HepG2 (cell line): ENCODE data around the gene RPP14. TPM values are rescaled to one million over a fixed set of nuclear protein-coding genes. Genes with fewer than 3 reads are reported as not detected.

Experiments
- CHD2 ChIP-seq: IDR thresholded peaks from 2 replicates; pipeline ENCODE4 v1.6.1; 2011; ENCODE audit warnings: low read depth, low read length, improper control_type of control experiment
- LCORL ChIP-seq, 2 experiments: fragments of 450-650 bp in 1 of 2; sonication (generic) in 1 of 2; formaldehyde crosslinking in 1 of 2; IDR thresholded peaks; 2 replicates each; pipeline versions ENCODE4 v1.5.0 to v1.6.1; 2017 to 2020; ENCODE audit warnings: antibody characterized with exemption in 1 of 2, missing genetic modification reagents in 1 of 2
- MAFK ChIP-seq, 2 experiments: IDR thresholded peaks in 1 of 2; conservative IDR thresholded peaks in 1 of 2; 2 replicates each; pipeline ENCODE4 v1.6.1; 2011; ENCODE audit warnings: improper control_type of control experiment in 2 of 2, low read length in 2 of 2
- MYNN ChIP-seq: sonication (generic); formaldehyde crosslinking; IDR thresholded peaks from 2 replicates; pipeline ENCODE4 v1.4.0; 2020; ENCODE audit warnings: mild to moderate bottlenecking, low read depth, missing genetic modification reagents
- PHF5A ChIP-seq: IDR thresholded peaks from one replicate; pipeline ENCODE4 v1.6.1; 2018; ENCODE audit warnings: low read depth, missing genetic modification reagents; ENCODE audit not compliant: unreplicated experiment
- POGK ChIP-seq: sonication (generic); formaldehyde crosslinking; conservative IDR thresholded peaks from 2 replicates; pipeline ENCODE4 v1.8.0; 2022; ENCODE audit warnings: mild to moderate bottlenecking, moderate library complexity, missing genetic modification reagents
- RXRA ChIP-seq: sonication (generic); formaldehyde crosslinking; IDR thresholded peaks from 2 replicates; pipeline ENCODE4 v1.5.1; 2020; ENCODE audit warnings: missing genetic modification reagents
- YEATS2 ChIP-seq: sonication (generic); formaldehyde crosslinking; IDR thresholded peaks from 2 replicates; pipeline ENCODE4 v1.4.0; 2020; ENCODE audit warnings: missing genetic modification reagents, borderline replicate concordance
- ZKSCAN1 ChIP-seq: fragments of 150-350 bp; IDR thresholded peaks from 2 replicates; pipeline ENCODE4 v1.6.1; 2014; ENCODE audit warnings: low read length
- ZNF451 ChIP-seq: sonication (generic); formaldehyde crosslinking; IDR thresholded peaks from 2 replicates; pipeline ENCODE4 v1.5.0; 2020; ENCODE audit warnings: mild to moderate bottlenecking, missing genetic modification reagents
- ZNF652 ChIP-seq: IDR thresholded peaks from 2 replicates; pipeline ENCODE4 v1.6.1; 2016; ENCODE audit warnings: low read depth, borderline replicate concordance
- polyA plus RNA-seq, 8 experiments: library from polyadenylated mRNA; depleted of rRNA in 3 of 8; stranded (reverse) in 7 of 8; unstranded in 1 of 8; fragments of >200 nt; fragmentation: Illumina TruSeq in 4 of 8; extraction: Trizol in 4 of 8; gene quantifications; 2 replicates each; pipeline versions ENCODE4 v1.2.1 to v1.2.3, GENCODE V29; 2011 to 2016; ENCODE audit warnings: low read depth in 4 of 8, missing spikeins in 1 of 8, mixed read lengths in 1 of 8; ENCODE audit not compliant: insufficient read depth in 1 of 8
- total RNA-seq, 5 experiments: library from RNA; depleted of rRNA; stranded (reverse); fragments of >200 nt; fragmentation: Illumina TruSeq; extraction: Trizol; gene quantifications; 2 replicates each; pipeline ENCODE4 v1.2.3, GENCODE V29; 2016; ENCODE audit warnings: low read depth in 1 of 5
- TF ChIP-seq, protein P1 (sequence below): sonication (generic); formaldehyde crosslinking; IDR thresholded peaks from 2 replicates; pipeline ENCODE4 v1.9.0; 2022; ENCODE audit warnings: low read depth, missing genetic modification reagents
- TF ChIP-seq, protein P2 (sequence below): sonication (generic); formaldehyde crosslinking; IDR thresholded peaks from 2 replicates; pipeline ENCODE4 v1.5.1; 2020; ENCODE audit warnings: missing genetic modification reagents, mild to moderate bottlenecking, borderline replicate concordance

Gene RPP14
- total and polyA plus RNA-seq, 2 of the 13 experiments (the other 11 are each of a cell fraction or from before 2014, with no cell fraction given), result 15.4 to 16.2 TPM

DNA sequence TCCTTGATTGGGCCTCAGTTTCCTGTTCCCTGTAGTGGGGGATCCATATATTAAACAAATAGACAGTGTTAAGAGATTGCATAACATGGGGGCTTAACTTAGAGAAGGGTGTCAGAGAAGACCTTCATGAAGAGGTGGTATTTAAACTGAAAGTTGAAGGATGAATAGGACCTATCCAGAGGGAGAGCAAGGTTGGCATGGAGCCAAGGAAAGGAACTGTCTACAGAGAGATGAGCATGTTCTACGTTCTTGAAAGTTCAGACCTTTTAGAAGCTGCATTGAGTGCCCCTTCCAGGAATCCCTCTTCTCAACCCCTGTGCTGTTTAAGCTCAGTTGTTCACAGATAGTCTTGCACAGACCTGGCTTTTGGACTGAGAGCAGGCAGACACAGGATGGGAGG, 2.7 kb downstream of the RPP14 start (continued):
- TF ChIP-seq, protein P1, sequence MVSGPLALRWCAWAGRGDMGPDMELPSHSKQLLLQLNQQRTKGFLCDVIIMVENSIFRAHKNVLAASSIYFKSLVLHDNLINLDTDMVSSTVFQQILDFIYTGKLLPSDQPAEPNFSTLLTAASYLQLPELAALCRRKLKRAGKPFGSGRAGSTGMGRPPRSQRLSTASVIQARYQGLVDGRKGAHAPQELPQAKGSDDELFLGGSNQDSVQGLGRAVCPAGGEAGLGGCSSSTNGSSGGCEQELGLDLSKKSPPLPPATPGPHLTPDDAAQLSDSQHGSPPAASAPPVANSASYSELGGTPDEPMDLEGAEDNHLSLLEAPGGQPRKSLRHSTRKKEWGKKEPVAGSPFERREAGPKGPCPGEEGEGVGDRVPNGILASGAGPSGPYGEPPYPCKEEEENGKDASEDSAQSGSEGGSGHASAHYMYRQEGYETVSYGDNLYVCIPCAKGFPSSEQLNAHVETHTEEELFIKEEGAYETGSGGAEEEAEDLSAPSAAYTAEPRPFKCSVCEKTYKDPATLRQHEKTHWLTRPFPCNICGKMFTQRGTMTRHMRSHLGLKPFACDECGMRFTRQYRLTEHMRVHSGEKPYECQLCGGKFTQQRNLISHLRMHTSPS, result no peak
- TF ChIP-seq YEATS2 (CRISPR knock-in tag) (no peak), LCORL (IDR thresholded peaks at IDR 0.05) (peak; percentile 57; the same call in 1 of the 2 replicates), LCORL (CRISPR knock-in tag; IDR thresholded peaks at IDR 0.05) (no peak), CHD2 (no peak), ZNF652 (CRISPR knock-in tag) (no peak), RXRA (CRISPR knock-in tag) (no peak), ZKSCAN1 (no peak), POGK (CRISPR knock-in tag) (0 out of 2 replicates have a peak, but pooled peaks have one; percentile 26), MAFK (conservative IDR thresholded peaks at IDR 0.05 in 1 of 2, IDR thresholded peaks at IDR 0.05 in 1 of 2; ENCODE audit: low read length in 2 of 2) (no peak), ZNF451 (CRISPR knock-in tag) (no peak), PHF5A (no peak), MYNN (CRISPR knock-in tag) (no peak)
- TF ChIP-seq, protein P2, sequence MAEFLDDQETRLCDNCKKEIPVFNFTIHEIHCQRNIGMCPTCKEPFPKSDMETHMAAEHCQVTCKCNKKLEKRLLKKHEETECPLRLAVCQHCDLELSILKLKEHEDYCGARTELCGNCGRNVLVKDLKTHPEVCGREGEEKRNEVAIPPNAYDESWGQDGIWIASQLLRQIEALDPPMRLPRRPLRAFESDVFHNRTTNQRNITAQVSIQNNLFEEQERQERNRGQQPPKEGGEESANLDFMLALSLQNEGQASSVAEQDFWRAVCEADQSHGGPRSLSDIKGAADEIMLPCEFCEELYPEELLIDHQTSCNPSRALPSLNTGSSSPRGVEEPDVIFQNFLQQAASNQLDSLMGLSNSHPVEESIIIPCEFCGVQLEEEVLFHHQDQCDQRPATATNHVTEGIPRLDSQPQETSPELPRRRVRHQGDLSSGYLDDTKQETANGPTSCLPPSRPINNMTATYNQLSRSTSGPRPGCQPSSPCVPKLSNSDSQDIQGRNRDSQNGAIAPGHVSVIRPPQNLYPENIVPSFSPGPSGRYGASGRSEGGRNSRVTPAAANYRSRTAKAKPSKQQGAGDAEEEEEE (CRISPR knock-in tag), result no peak
